OCI-LY1 (cell line): ENCODE measurements around the gene WWOX.
A peak's percentile ranks its signal among the peaks of the same experiment; 100 is the strongest.

ENCODE experiments used
- H2AFZ ChIP-seq: fragments of 200-600 bp; sonication (generic), shearing (Covaris generic); 2 replicates; pipeline ENCODE4 v1.6.0; 2014; ENCODE audit warnings: antibody characterized with exemption, mild to moderate bottlenecking, low read length
- H3F3A ChIP-seq: fragments of 200-600 bp; sonication (generic), shearing (Covaris generic); 2 replicates; pipeline ENCODE4 v1.6.0; 2014; ENCODE audit warnings: mild to moderate bottlenecking, antibody characterized with exemption, low read length, moderate library complexity; ENCODE audit not compliant: insufficient read depth
- H3K27ac ChIP-seq: fragments of 200-600 bp; sonication (generic); 2 replicates; pipeline ENCODE4 v1.5.1; 2014; ENCODE audit warnings: low read length, mixed run types, mild to moderate bottlenecking, low read depth; ENCODE audit not compliant: poor library complexity, severe bottlenecking
- H3K27me3 ChIP-seq: fragments of 200-600 bp; sonication (generic); 2 replicates; pipeline ENCODE4 v1.6.0; 2014; ENCODE audit warnings: antibody characterized with exemption, mild to moderate bottlenecking, low read length, moderate library complexity; ENCODE audit not compliant: insufficient read depth
- H3K36me3 ChIP-seq: fragments of 200-600 bp; sonication (generic); 2 replicates; pipeline ENCODE4 v1.6.1; 2014; ENCODE audit warnings: mild to moderate bottlenecking, antibody characterized with exemption, low read length, moderate library complexity, mixed read lengths; ENCODE audit not compliant: insufficient read depth
- H3K4me1 ChIP-seq: fragments of 200-600 bp; sonication (generic); 2 replicates; pipeline ENCODE4 v1.5.1; 2014; ENCODE audit warnings: mild to moderate bottlenecking, low read length, moderate library complexity; ENCODE audit not compliant: insufficient read depth, severe bottlenecking
- H3K4me2 ChIP-seq: fragments of 200-600 bp; sonication (generic), shearing (Covaris generic); 2 replicates; pipeline ENCODE4 v1.6.1; 2014; ENCODE audit warnings: low read length
- H3K4me3 ChIP-seq: fragments of 200-600 bp; sonication (generic); 2 replicates; pipeline ENCODE4 v1.5.1; 2014; ENCODE audit warnings: low read length, low read depth, mild to moderate bottlenecking, mixed read lengths; ENCODE audit not compliant: poor library complexity, severe bottlenecking
- H3K79me2 ChIP-seq: fragments of 200-600 bp; shearing (Covaris generic); 2 replicates; pipeline ENCODE4 v1.6.1; 2016; ENCODE audit warnings: mixed run types, low read length, mixed read lengths; ENCODE audit not compliant: insufficient read depth
- H3K9ac ChIP-seq: fragments of 200-600 bp; sonication (generic), shearing (Covaris generic); 2 replicates; pipeline ENCODE4 v1.6.1; 2014; ENCODE audit warnings: mild to moderate bottlenecking, low read length, mixed read lengths
- H3K9me2 ChIP-seq: fragments of 200-600 bp; sonication (generic), shearing (Covaris generic); 2 replicates; pipeline ENCODE4 v1.6.1; 2014; ENCODE audit warnings: low read depth, mild to moderate bottlenecking, low read length, mixed read lengths
- H3K9me3 ChIP-seq: fragments of 200-600 bp; shearing (Covaris generic); 2 replicates; pipeline ENCODE4 v1.6.1; 2014; ENCODE audit warnings: low read length, mixed read lengths
- H4K20me1 ChIP-seq: fragments of 200-600 bp; sonication (generic), shearing (Covaris generic); 2 replicates; pipeline ENCODE4 v1.6.0; 2016; ENCODE audit warnings: mild to moderate bottlenecking, low read length; ENCODE audit not compliant: insufficient read depth
- EZH2 ChIP-seq: fragments of 200-600 bp; sonication (generic), shearing (Covaris generic); IDR thresholded peaks from 2 replicates; pipeline ENCODE4 v1.8.0; 2017; ENCODE audit warnings: borderline replicate concordance, mixed run types, mild to moderate bottlenecking, antibody characterized with exemption, low read length, moderate library complexity, mixed read lengths
- TF ChIP-seq, protein P1 (sequence below): fragments of 200-600 bp; sonication (generic), shearing (Covaris generic); IDR thresholded peaks from 2 replicates; pipeline ENCODE4 v1.5.1; 2017; ENCODE audit warnings: mild to moderate bottlenecking, antibody characterized with exemption, low read length, moderate library complexity, mixed read lengths

Gene WWOX

GRCh38 chr16:78961464-78961863 lies 862.0 kb downstream of the WWOX start:
- peak overlapping the region; percentile 46 for H3K27ac ChIP-seq
- H3K4me2 ChIP-seq: no peak overlapping the region
- H3K4me3 ChIP-seq: no peak overlapping the region
- H3F3A ChIP-seq: no peaks in the 10 kb centered on the region
- no peaks in the 10 kb centered on the region for H3K79me2 ChIP-seq
- TF ChIP-seq EZH2: no peak
- TF ChIP-seq, protein P1, sequence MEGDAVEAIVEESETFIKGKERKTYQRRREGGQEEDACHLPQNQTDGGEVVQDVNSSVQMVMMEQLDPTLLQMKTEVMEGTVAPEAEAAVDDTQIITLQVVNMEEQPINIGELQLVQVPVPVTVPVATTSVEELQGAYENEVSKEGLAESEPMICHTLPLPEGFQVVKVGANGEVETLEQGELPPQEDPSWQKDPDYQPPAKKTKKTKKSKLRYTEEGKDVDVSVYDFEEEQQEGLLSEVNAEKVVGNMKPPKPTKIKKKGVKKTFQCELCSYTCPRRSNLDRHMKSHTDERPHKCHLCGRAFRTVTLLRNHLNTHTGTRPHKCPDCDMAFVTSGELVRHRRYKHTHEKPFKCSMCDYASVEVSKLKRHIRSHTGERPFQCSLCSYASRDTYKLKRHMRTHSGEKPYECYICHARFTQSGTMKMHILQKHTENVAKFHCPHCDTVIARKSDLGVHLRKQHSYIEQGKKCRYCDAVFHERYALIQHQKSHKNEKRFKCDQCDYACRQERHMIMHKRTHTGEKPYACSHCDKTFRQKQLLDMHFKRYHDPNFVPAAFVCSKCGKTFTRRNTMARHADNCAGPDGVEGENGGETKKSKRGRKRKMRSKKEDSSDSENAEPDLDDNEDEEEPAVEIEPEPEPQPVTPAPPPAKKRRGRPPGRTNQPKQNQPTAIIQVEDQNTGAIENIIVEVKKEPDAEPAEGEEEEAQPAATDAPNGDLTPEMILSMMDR: no peak
- H3K9me2 ChIP-seq: no peaks in the 10 kb centered on the region
- H3K27me3 ChIP-seq: no peaks in the 10 kb centered on the region
- no peaks in the 10 kb centered on the region for H3K9me3 ChIP-seq
- no peak overlapping the region for H3K9ac ChIP-seq
- no peaks in the 10 kb centered on the region for H4K20me1 ChIP-seq
- no peaks in the 10 kb centered on the region for H3K36me3 ChIP-seq
- peaks cover 18% of the 10 kb centered on the region for H3K4me1 ChIP-seq
- no peak overlapping the region for H2AFZ ChIP-seq

DNA sequence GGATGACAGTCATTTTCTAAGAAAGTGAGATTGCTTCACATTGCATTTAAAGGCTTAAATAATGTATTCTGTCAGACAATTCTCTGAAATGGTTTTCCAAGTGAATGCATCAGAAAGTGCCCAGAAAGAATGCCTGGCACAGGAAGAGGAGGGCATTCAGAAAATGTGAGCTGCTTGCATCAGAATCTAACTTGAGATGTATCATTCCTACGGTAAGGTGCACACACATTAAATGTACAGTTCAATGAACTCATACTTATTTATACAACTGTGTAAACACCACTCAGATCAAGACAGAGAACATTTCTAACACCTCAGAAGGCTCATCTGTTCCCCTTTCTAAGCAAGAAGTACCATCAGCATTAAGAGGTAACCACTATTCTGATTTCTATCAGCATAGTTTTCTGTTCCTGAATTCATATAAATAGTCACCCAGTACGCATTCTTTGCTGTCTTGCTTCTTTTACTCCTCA lies 863.0 kb downstream of the WWOX start:
- no peaks in the 10 kb centered on the region for H3K79me2 ChIP-seq
- H3K27ac ChIP-seq: no peak overlapping the region
- peaks cover 18% of the 10 kb centered on the region for H3K4me1 ChIP-seq
- H2AFZ ChIP-seq: no peak overlapping the region
- no peaks in the 10 kb centered on the region for H3K27me3 ChIP-seq
- no peak overlapping the region for H3K9ac ChIP-seq
- no peaks in the 10 kb centered on the region for H3K9me2 ChIP-seq
- no peak overlapping the region for H3K4me2 ChIP-seq
- H3K9me3 ChIP-seq: no peaks in the 10 kb centered on the region
- H3F3A ChIP-seq: no peaks in the 10 kb centered on the region
- H3K36me3 ChIP-seq: no peaks in the 10 kb centered on the region
- no peak overlapping the region for H3K4me3 ChIP-seq
- TF ChIP-seq, protein P1: no peak
- no peak for TF ChIP-seq EZH2
- H4K20me1 ChIP-seq: no peaks in the 10 kb centered on the region

DNA sequence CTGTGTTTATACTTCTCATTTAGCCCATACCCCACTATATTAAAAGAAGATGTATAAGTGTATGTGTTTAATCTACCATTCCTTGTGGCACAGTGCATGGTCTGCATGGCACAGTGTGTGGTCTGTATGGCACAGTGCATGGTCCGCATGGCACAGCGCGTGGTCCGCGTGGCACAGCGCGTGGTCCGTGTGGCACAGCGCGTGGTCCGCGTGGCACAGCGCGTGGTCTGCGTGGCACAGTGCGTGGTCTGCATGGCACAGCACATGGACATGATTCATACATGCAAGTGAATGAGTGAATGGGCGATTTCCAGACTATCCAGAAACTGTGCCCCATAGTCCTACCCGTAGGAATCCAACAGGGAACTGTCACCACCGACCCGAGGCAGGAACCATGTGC lies 868.5 kb downstream of the WWOX start:
- Histone ChIP-seq H3K4me3 (no peak overlapping the region), H3K4me1 (no peaks in the 10 kb centered on the region), H3K9me2 (no peaks in the 10 kb centered on the region), H3K27me3 (no peaks in the 10 kb centered on the region), H3F3A (no peaks in the 10 kb centered on the region), H3K79me2 (no peaks in the 10 kb centered on the region), H3K9me3 (no peaks in the 10 kb centered on the region), H2AFZ (no peak overlapping the region), H3K9ac (no peak overlapping the region), H3K4me2 (no peak overlapping the region), H3K27ac (no peak overlapping the region), H3K36me3 (no peaks in the 10 kb centered on the region), H4K20me1 (no peaks in the 10 kb centered on the region)
- TF ChIP-seq, protein P1: no peak
- TF ChIP-seq EZH2: no peak
